ENCODE results near the gene ZRANB1.
A peak's percentile ranks its signal among the peaks of the same experiment; 100 is the strongest.
"Not testable (repeated sequence)": the region's sequence is repeated elsewhere in the genome, so short reads cannot be mapped to it uniquely, and the experiment has no call there.

The ZRANB1 gene

GRCh38 chr10:124967255-124967654 is 25.3 kb downstream of the ZRANB1 start:
- DNase-seq = no peak

GRCh38 chr10:124971276-124971675 is 29.4 kb downstream of the ZRANB1 start:
- DNase-seq = no peak

GRCh38 chr10:124972637-124973036 is 30.7 kb downstream of the ZRANB1 start:
- DNase-seq = no peak

- DNase-seq = no peak
Measured at GRCh38 chr10:124974131-124974530, 32.2 kb downstream of the ZRANB1 start.

GRCh38 chr10:124975977-124976514 is 34.1 kb downstream of the ZRANB1 start:
- DNase-seq = peak in 1 of 2 donors; percentile 5

- no peak for DNase-seq
Measured at GRCh38 chr10:124977161-124977560, 35.2 kb downstream of the ZRANB1 start.

- DNase-seq = no peak
Measured at GRCh38 chr10:124977648-124978375, 35.9 kb downstream of the ZRANB1 start.

- DNase-seq = no peak
Measured at GRCh38 chr10:124978376-124978725, 36.4 kb downstream of the ZRANB1 start.

- peak; percentile 3 to 20 for DNase-seq
Measured at GRCh38 chr10:124983321-124983720, 41.4 kb downstream of the ZRANB1 start.

- no peak for DNase-seq
Measured at GRCh38 chr10:124984376-124984775, 42.5 kb downstream of the ZRANB1 start.

- DNase-seq = no peak
Measured at GRCh38 chr10:124985162-124985561, 43.2 kb downstream of the ZRANB1 start.

GRCh38 chr10:124987788-124988187 is 45.9 kb downstream of the ZRANB1 start:
- DNase-seq = no peak

- DNase-seq = not testable (repeated sequence)
Measured at GRCh38 chr10:124988753-124989152, 46.8 kb downstream of the ZRANB1 start.

- no peak for DNase-seq
Measured at GRCh38 chr10:124989526-124989925, 47.6 kb downstream of the ZRANB1 start.

- no peak for DNase-seq
Measured at GRCh38 chr10:124990671-124991625, 49.0 kb downstream of the ZRANB1 start.

- no peak for DNase-seq
Measured at GRCh38 chr10:124991835-124992234, 49.9 kb downstream of the ZRANB1 start.

GRCh38 chr10:124992462-124993344 is 50.8 kb downstream of the ZRANB1 start:
- peak; percentile 18 to 59 for DNase-seq

GRCh38 chr10:124993345-124993708 is 51.4 kb downstream of the ZRANB1 start:
- DNase-seq = no peak

GRCh38 chr10:124993736-124994451 is 52.0 kb downstream of the ZRANB1 start:
- no peak for DNase-seq

- no peak for DNase-seq
Measured at GRCh38 chr10:124994573-124995473, 52.9 kb downstream of the ZRANB1 start.

- DNase-seq = no peak
Measured at GRCh38 chr10:124995605-124996004, 53.7 kb downstream of the ZRANB1 start.

All from inflammatory macrophage treated with lipopolysaccharide for 1 hour (primary cell).